ENCODE data around the gene BTBD18. TPM values are rescaled to one million over a fixed set of nuclear protein-coding genes. Genes with fewer than 3 reads are reported as not detected.

Gene BTBD18
- total and polyA plus RNA-seq, 12 donors, result not detected

GRCh38 chr11:57713835-57714234 is 37.8 kb downstream of the BTBD18 start:
- DNase-seq (no peak), ATAC-seq (no peak)
- intact Hi-C loops (cut with DNase I), result loop anchor here in 3 of 10 donors (5.0 kb wide), 1 partner anchor 47 kb away; the partner anchor contains the start of gene ZDHHC5 (in 3 of the 3)
- WGBS, 2 donors, result 90 to 95% methylated on average over 2 of the region's 2 CpGs
- Histone ChIP-seq H3K9me3 (no peaks in the 10 kb centered on the region), H3K27me3 (no peaks in the 10 kb centered on the region), H3K36me3 (peaks cover 0 to 17% (median 0%) of the 10 kb centered on the region in 9 donors), H3K4me3 (peak overlapping the region in 9 of 10 donors; percentile 73 to 100 (median 87)), H3K27ac (peak overlapping the region in 1 of 10 donors; percentile 94), H3K4me1 (peaks cover 7 to 49% (median 38%) of the 10 kb centered on the region in 9 donors)
- no peak for TF ChIP-seq CTCF (IDR thresholded peaks at IDR 0.05)

- intact Hi-C loops (cut with DNase I), result loop anchor here in 4 of 10 donors (1.0 to 5.0 kb wide), 4 partner anchors 28 to 88 kb away; partner anchors contain the start of gene ZDHHC5 (in 3 of the 4)
Observed at GRCh38 chr11:57712256-57713150, 39.1 kb downstream of the BTBD18 start, which contains the start of gene TMX2. TMX2 (plus strand) TSS chr11:57712593; CDS start chr11:57712619, 26 bp downstream.

GRCh38 chr11:57711414-57712255 is 40.0 kb downstream of the BTBD18 start, which contains the start of gene MED19:
MED19 (minus strand) TSS chr11:57712215; CDS start chr11:57712179, 36 bp downstream.
- H3K27ac ChIP-seq, result peak within 1 kb of the TSS; percentile 75 to 95 (median 90)

More at GRCh38 chr11:57712256-57713150, 39.1 kb downstream of the BTBD18 start, which contains the start of gene TMX2:
- H3K9me3 ChIP-seq, result no peaks in the 10 kb centered on the region
- H3K4me1 ChIP-seq, result peaks cover 7 to 55% (median 38%) of the 10 kb centered on the region in 9 donors
- peaks cover 0 to 17% (median 0%) of the 10 kb centered on the region in 9 donors for H3K36me3 ChIP-seq
- peak in 1 of 9 donors; percentile 1 for TF ChIP-seq CTCF (IDR thresholded peaks at IDR 0.05)
- no peaks in the 10 kb centered on the region for H3K27me3 ChIP-seq
- H3K4me3 ChIP-seq, result peak within 1 kb of the TSS; percentile 73 to 100 (median 90)
- H3K27ac ChIP-seq, result peak within 1 kb of the TSS; percentile 75 to 95 (median 90)
- WGBS, 2 donors, result 0 to 1% methylated on average over 53 of the region's 53 CpGs
- ATAC-seq (peak; percentile 97 to 98 (median 97)), DNase-seq (peak; percentile 88 to 95)

More at GRCh38 chr11:57711414-57712255, 40.0 kb downstream of the BTBD18 start, which contains the start of gene MED19:
- Histone ChIP-seq H3K4me1 (peaks cover 7 to 56% (median 38%) of the 10 kb centered on the region in 9 donors), H3K4me3 (peak within 1 kb of the TSS; percentile 73 to 100 (median 90)), H3K36me3 (peaks cover 0 to 26% (median 0%) of the 10 kb centered on the region in 9 donors), H3K27me3 (no peaks in the 10 kb centered on the region), H3K9me3 (no peaks in the 10 kb centered on the region)
- ATAC-seq, result peak in 7 of 8 donors; percentile 25 to 61 (median 52)
- DNase-seq, result peak; percentile 54 to 73
- WGBS, 2 donors, result 5 to 9% methylated on average over 51 of the region's 51 CpGs
- intact Hi-C loops (cut with DNase I), result loop anchor here in 4 of 10 donors (1.0 to 5.0 kb wide), 4 partner anchors 29 to 89 kb away; partner anchors contain the start of gene ZDHHC5 (in 3 of the 4)
- peak in 3 of 9 donors; percentile 12 to 26 (median 19) for TF ChIP-seq CTCF (IDR thresholded peaks at IDR 0.05)

Data from heart right ventricle (tissue), 16 donors.